Transverse colon (tissue), 4 donors: ENCODE data around the gene BCL2L15. TPM values are rescaled to one million over a fixed set of nuclear protein-coding genes. Genes with fewer than 3 reads are reported as not detected.

Experiments
- DNase-seq: peaks from one replicate; pipeline ENCODE4 v3.0.0-alpha.2; 2019
- H3K27ac ChIP-seq, 4 donors: fragments of 200-600 bp; sonication (generic); 2 replicates each; pipeline ENCODE4 v1.5.1; 2016 to 2018; ENCODE audit warnings: inconsistent platforms in 4 of 4
- H3K27me3 ChIP-seq: fragments of 200-600 bp; sonication (generic); 2 replicates; pipeline ENCODE4 v1.5.1; 2017; ENCODE audit warnings: inconsistent platforms
- H3K36me3 ChIP-seq, 4 donors: fragments of 200-600 bp; sonication (generic); 2 replicates each; pipeline ENCODE4 v1.5.1; 2017 to 2019; ENCODE audit warnings: inconsistent platforms in 4 of 4
- H3K4me1 ChIP-seq, 4 donors: fragments of 200-600 bp; sonication (generic); 2 replicates each; pipeline ENCODE4 v1.5.1; 2017 to 2020; ENCODE audit warnings: inconsistent platforms in 4 of 4
- H3K4me3 ChIP-seq, 4 donors: fragments of 200-600 bp; sonication (generic); 1 replicate in 1 of 4; 2 replicates in 3 of 4; pipeline versions ENCODE4 v1.5.1 to v1.6.1; 2017 to 2019; ENCODE audit warnings: inconsistent platforms in 4 of 4
- H3K9me3 ChIP-seq, 2 donors: fragments of 200-600 bp; sonication (generic); 2 replicates each; pipeline ENCODE4 v1.5.1; 2017 to 2019; ENCODE audit warnings: inconsistent platforms in 2 of 2
- CTCF ChIP-seq, 5 experiments: fragments of 200-600 bp in 3 of 5; fragments of 450-650 bp in 2 of 5; sonication (generic) in 3 of 5; IDR thresholded peaks; 1 replicate in 2 of 5; 2 replicates in 3 of 5; pipeline ENCODE4 v1.5.1; 2016 to 2017; ENCODE audit warnings: antibody characterized with exemption in 5 of 5, inconsistent platforms in 3 of 5, mild to moderate bottlenecking in 2 of 5, moderate library complexity in 1 of 5
- EP300 ChIP-seq: sonication (generic); formaldehyde crosslinking; IDR thresholded peaks from one replicate; pipeline ENCODE4 v1.6.1; 2017; ENCODE audit warnings: antibody characterized with exemption, low read depth
- POLR2A ChIP-seq: fragments of 450-650 bp; IDR thresholded peaks from one replicate; pipeline ENCODE4 v1.6.1; 2016; ENCODE audit warnings: antibody characterized with exemption, mild to moderate bottlenecking, moderate library complexity
- POLR2AphosphoS5 ChIP-seq, 3 donors: sonication (generic); formaldehyde crosslinking; IDR thresholded peaks; one replicate each; pipeline ENCODE4 v1.6.1; 2016; ENCODE audit warnings: antibody characterized with exemption in 3 of 3
- WGBS, 2 donors: methylation state at CpG; one replicate each; pipeline ENCODE4 v1.1.5; 2018; ENCODE audit warnings: low coverage in 1 of 2; 5-methylcytosine and 5-hydroxymethylcytosine counted together
- in situ Hi-C, 4 donors: fragments of 200-750 bp; cut with MboI; loops; one replicate each; pipeline versions ENCODE4 v1.15.0 to v1.15.1; 2017; ENCODE audit warnings: low sequenced_read_pairs in 3 of 4, low pct_ligation_motif_present in 1 of 4, low pct_unique_long_range_greater_than_20kb in 1 of 4
- intact Hi-C: fragments of 100-400 bp; cut with DNase I; formaldehyde crosslinking; loops from one replicate; pipeline ENCODE4 v1.15.1; 2023; ENCODE audit warnings: low total_unique reads
- total RNA-seq, 4 donors: library from RNA; depleted of rRNA; stranded (reverse); fragments of >200 nt; gene quantifications; one replicate each; pipeline ENCODE4 v1.1.0, GENCODE V29; 2016

BCL2L15 gene
- total RNA-seq, 4 donors from 2014 or later: 51.3 to 584 (median 89.3) TPM

- DNase-seq: no peak
- in situ Hi-C loops: loop anchor here in 1 of 4 donors (25.0 kb wide), 1 partner anchor 97 kb away; no protein-coding TSS in a partner anchor
- H3K9me3 ChIP-seq: no peaks in the 10 kb centered on the region
- H3K4me1 ChIP-seq: peaks cover 26 to 71% (median 36%) of the 10 kb centered on the region in 4 donors
- H3K4me3 ChIP-seq: no peak overlapping the region
- intact Hi-C loops: no loop called here
- WGBS, 2 donors: 59 to 91% methylated on average over 3 to 5 of the region's 5 CpGs
- no peak overlapping the region for H3K27ac ChIP-seq
- H3K36me3 ChIP-seq: no peaks in the 10 kb centered on the region
- H3K27me3 ChIP-seq: no peaks in the 10 kb centered on the region
- TF ChIP-seq POLR2A (no peak), EP300 (no peak), POLR2AphosphoS5 (IDR thresholded peaks at IDR 0.05) (no peak), CTCF (IDR thresholded peaks at IDR 0.05) (no peak)
Observed at GRCh38 chr1:113934511-113935055, 47.2 kb upstream of the BCL2L15 start.

DNA sequence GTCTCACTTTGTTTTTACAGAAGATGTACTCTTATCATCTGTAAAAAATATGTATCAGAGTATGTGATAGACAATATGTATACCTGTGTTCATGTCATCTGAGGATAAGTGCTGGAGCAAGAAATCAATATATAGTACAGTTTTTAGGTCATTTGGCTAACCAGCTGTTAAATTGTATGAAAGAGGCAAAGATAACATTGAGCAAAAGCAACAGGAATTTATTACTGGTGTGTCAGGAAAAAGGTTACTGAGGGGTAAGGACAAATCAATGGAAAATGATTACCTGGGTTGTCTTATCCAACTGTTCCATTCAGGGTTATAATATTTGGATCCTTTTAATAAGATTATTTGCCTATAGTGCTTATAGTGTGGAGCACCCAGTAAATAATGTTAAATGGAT is 46.6 kb upstream of the BCL2L15 start:
- DNase-seq: no peak
- Histone ChIP-seq H3K36me3 (no peaks in the 10 kb centered on the region), H3K27ac (no peak overlapping the region), H3K9me3 (no peaks in the 10 kb centered on the region), H3K4me1 (peaks cover 26 to 65% (median 36%) of the 10 kb centered on the region in 4 donors), H3K27me3 (no peaks in the 10 kb centered on the region), H3K4me3 (no peak overlapping the region)
- TF ChIP-seq EP300 (no peak), POLR2A (no peak), POLR2AphosphoS5 (IDR thresholded peaks at IDR 0.05) (no peak), CTCF (IDR thresholded peaks at IDR 0.05) (no peak)
- intact Hi-C loops (no loop called here), in situ Hi-C loops (loop anchor here in 1 of 4 donors (25.0 kb wide), 1 partner anchor 97 kb away; no protein-coding TSS in a partner anchor)

DNA sequence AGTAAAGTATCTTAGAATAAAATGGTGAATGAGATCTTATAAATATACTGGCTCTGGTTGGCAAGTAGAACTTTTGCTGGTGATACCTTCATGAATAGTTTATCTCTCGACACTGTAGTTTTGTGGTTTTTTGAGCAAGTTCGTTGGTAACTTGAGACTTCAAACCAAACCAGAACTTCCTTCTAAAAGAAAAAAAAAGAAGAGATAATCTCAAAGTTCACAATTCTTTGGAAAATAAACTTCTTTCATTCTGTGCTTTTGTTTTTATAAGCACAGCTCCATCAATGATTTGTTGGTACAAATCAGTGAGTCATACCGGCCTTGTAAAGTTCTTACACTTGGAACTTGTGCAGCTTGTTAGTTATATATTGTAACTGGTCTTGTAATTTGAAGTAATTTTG is 44.1 kb upstream of the BCL2L15 start:
- peaks cover 26 to 52% (median 40%) of the 10 kb centered on the region in 4 donors for H3K4me1 ChIP-seq
- intact Hi-C loops: no loop called here
- peak overlapping the region in 2 of 4 donors; percentile 86 for H3K4me3 ChIP-seq
- H3K27ac ChIP-seq: peak overlapping the region; percentile 95 to 99 (median 98)
- no peaks in the 10 kb centered on the region for H3K36me3 ChIP-seq
- no peak for DNase-seq
- no peak for TF ChIP-seq EP300
- TF ChIP-seq POLR2A: no peak
- TF ChIP-seq CTCF (IDR thresholded peaks at IDR 0.05): no peak
- TF ChIP-seq POLR2AphosphoS5 (IDR thresholded peaks at IDR 0.05): no peak
- in situ Hi-C loops: loop anchor here in 1 of 4 donors (25.0 kb wide), 1 partner anchor 94 kb away; no protein-coding TSS in a partner anchor
- no peaks in the 10 kb centered on the region for H3K27me3 ChIP-seq
- 6 to 9% methylated on average over 3 of the region's 3 CpGs for WGBS, 2 donors
- no peaks in the 10 kb centered on the region for H3K9me3 ChIP-seq

DNA sequence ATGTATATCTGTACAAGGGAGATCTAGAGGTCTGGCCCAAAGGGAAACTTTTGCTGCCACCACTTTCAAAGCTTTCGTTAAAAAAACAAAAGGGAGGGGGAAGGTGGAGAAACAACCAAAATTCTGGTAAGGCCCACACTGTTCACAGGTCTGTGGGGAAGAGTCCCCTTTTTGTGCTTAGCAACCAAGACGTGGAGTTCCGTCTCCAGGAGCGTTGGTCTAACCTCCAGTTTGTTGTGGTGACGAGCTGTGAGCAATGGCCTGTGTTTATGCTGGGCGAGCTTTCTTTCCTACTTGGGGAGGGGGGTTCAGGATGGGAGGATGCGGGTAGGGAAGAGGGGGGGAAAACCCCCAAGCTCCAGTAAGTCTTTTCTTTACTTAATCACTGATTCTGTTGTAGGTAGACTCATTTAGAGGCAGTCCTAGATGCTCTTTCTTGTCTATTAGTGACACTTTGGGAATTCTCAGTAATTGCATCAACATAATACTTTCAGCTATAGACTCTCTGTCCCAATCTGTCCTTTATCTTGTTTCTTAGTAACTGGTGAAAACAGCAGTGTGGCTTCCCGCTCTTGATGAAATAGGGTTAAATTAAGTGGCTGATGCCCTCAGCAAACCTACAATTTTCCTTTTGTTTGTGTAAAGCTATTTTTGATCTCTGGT is 43.2 kb upstream of the BCL2L15 start:
- Histone ChIP-seq H3K27me3 (no peaks in the 10 kb centered on the region), H3K27ac (peak overlapping the region; percentile 95 to 99 (median 98)), H3K36me3 (no peaks in the 10 kb centered on the region), H3K4me3 (peak overlapping the region; percentile 86 to 99 (median 89)), H3K4me1 (peaks cover 26 to 51% (median 40%) of the 10 kb centered on the region in 4 donors), H3K9me3 (no peaks in the 10 kb centered on the region)
- in situ Hi-C loops: loop anchor here in 1 of 4 donors (25.0 kb wide), 1 partner anchor 93 kb away; no protein-coding TSS in a partner anchor
- WGBS, 2 donors: 1 to 4% methylated on average over 5 to 8 of the region's 8 CpGs
- peak; percentile 41 for DNase-seq
- intact Hi-C loops: no loop called here
- peak; percentile 17 for TF ChIP-seq POLR2A
- no peak for TF ChIP-seq POLR2AphosphoS5 (IDR thresholded peaks at IDR 0.05)
- no peak for TF ChIP-seq EP300
- no peak for TF ChIP-seq CTCF (IDR thresholded peaks at IDR 0.05)
